HEK293 (cell line): Measurements from ENCODE around the gene ENO2.

Experiments used
- CTCF ChIA-PET: fragments of 350-600 bp; formaldehyde crosslinking; extraction: SDS; loops from one replicate; lab custom pipeline; 2021; ENCODE audit warnings: antibody characterized with exemption; lab: Yijun Ruan, JAX
- POLR2A ChIA-PET: fragments of 300-600 bp; formaldehyde crosslinking; extraction: SDS; loops from one replicate; lab custom pipeline; 2020; ENCODE audit warnings: antibody characterized with exemption, inconsistent platforms; lab: Yijun Ruan, JAX
- H3K27ac ChIP-seq: fragments of 200-500 bp; sonication (Bioruptor generic); 2 replicates; pipeline ENCODE4 v1.5.1; 2014; ENCODE audit warnings: low read depth, low read length, control low read depth, inconsistent platforms; ENCODE audit errors: extremely low read depth
- H3K36me3 ChIP-seq, 2 experiments: fragments of 200-500 bp in 1 of 2; sonication (Bioruptor generic) in 1 of 2; 1 replicate in 1 of 2; 2 replicates in 1 of 2; pipeline ENCODE4 v1.5.1; 2014 to 2017; ENCODE audit warnings: inconsistent platforms in 2 of 2, low read length in 2 of 2; ENCODE audit not compliant: control insufficient read depth in 2 of 2, insufficient read depth in 1 of 2
- H3K4me1 ChIP-seq: fragments of 200-500 bp; sonication (Bioruptor generic); 2 replicates; pipeline ENCODE4 v1.5.1; 2014; ENCODE audit warnings: mild to moderate bottlenecking, low read length, inconsistent platforms; ENCODE audit not compliant: control insufficient read depth, insufficient read depth
- H3K4me3 ChIP-seq: 2 replicates; pipeline ENCODE4 v1.5.1; 2011; ENCODE audit warnings: low read depth, mild to moderate bottlenecking, control low read depth, low read length, moderate library complexity
- H3K9me3 ChIP-seq: fragments of 200-500 bp; sonication (Bioruptor generic); 2 replicates; pipeline ENCODE4 v1.5.1; 2014; ENCODE audit warnings: low read depth, low read length, inconsistent platforms; ENCODE audit not compliant: control insufficient read depth, insufficient read depth
- GLI4 ChIP-seq: fragments of 450-650 bp; formaldehyde crosslinking; IDR thresholded peaks from 2 replicates; pipeline ENCODE4 v1.5.1; 2016; ENCODE audit warnings: missing biosample characterization, missing genetic modification characterization
- GLIS1 ChIP-seq: fragments of 450-650 bp; formaldehyde crosslinking; IDR thresholded peaks from 2 replicates; pipeline ENCODE4 v1.5.1; 2016; ENCODE audit warnings: missing biosample characterization, missing genetic modification characterization
- HOXD13 ChIP-seq: sonication (generic); formaldehyde crosslinking; IDR thresholded peaks from 2 replicates; pipeline ENCODE4 v1.8.0; 2022; ENCODE audit warnings: missing genetic modification reagents, borderline replicate concordance
- REPIN1 ChIP-seq: fragments of 450-650 bp; formaldehyde crosslinking; IDR thresholded peaks from 2 replicates; pipeline ENCODE4 v1.5.1; 2017; ENCODE audit warnings: missing biosample characterization, missing genetic modification characterization, low read depth
- SP2 ChIP-seq: fragments of 450-650 bp; formaldehyde crosslinking; IDR thresholded peaks from 2 replicates; pipeline ENCODE4 v1.5.1; 2016; ENCODE audit warnings: missing biosample characterization, missing genetic modification characterization
- ZBTB48 ChIP-seq: fragments of 450-650 bp; formaldehyde crosslinking; IDR thresholded peaks from 2 replicates; pipeline ENCODE4 v1.5.1; 2016; ENCODE audit warnings: missing biosample characterization, missing genetic modification characterization
- ZFHX2 ChIP-seq: fragments of 450-650 bp; formaldehyde crosslinking; conservative IDR thresholded peaks from 2 replicates; pipeline ENCODE4 v1.5.1; 2016; ENCODE audit warnings: missing biosample characterization, missing genetic modification characterization
- ZFP69B ChIP-seq: fragments of 450-650 bp; formaldehyde crosslinking; IDR thresholded peaks from 2 replicates; pipeline ENCODE4 v1.5.1; 2016; ENCODE audit warnings: missing biosample characterization, missing genetic modification characterization
- ZNF132 ChIP-seq: fragments of 450-650 bp; formaldehyde crosslinking; IDR thresholded peaks from 2 replicates; pipeline ENCODE4 v1.5.1; 2017; ENCODE audit warnings: missing biosample characterization, missing genetic modification characterization, borderline replicate concordance
- ZNF138 ChIP-seq: fragments of 450-650 bp; formaldehyde crosslinking; IDR thresholded peaks from 2 replicates; pipeline ENCODE4 v1.5.1; 2016; ENCODE audit warnings: missing biosample characterization, missing genetic modification characterization, borderline replicate concordance
- ZNF140 ChIP-seq: fragments of 450-650 bp; formaldehyde crosslinking; IDR thresholded peaks from 2 replicates; pipeline ENCODE4 v1.5.1; 2016; ENCODE audit warnings: missing biosample characterization, missing genetic modification characterization
- ZNF175 ChIP-seq: fragments of 450-650 bp; formaldehyde crosslinking; IDR thresholded peaks from 2 replicates; pipeline ENCODE4 v1.5.1; 2016; ENCODE audit warnings: missing biosample characterization, missing genetic modification characterization
- ZNF23 ChIP-seq: fragments of 450-650 bp; formaldehyde crosslinking; IDR thresholded peaks from 2 replicates; pipeline ENCODE4 v1.5.1; 2016; ENCODE audit warnings: missing biosample characterization, missing genetic modification characterization, borderline replicate concordance
- ZNF248 ChIP-seq: fragments of 450-650 bp; formaldehyde crosslinking; IDR thresholded peaks from 2 replicates; pipeline ENCODE4 v1.5.1; 2017; ENCODE audit warnings: missing biosample characterization, missing genetic modification characterization
- ZNF335 ChIP-seq: fragments of 450-650 bp; formaldehyde crosslinking; conservative IDR thresholded peaks from 2 replicates; pipeline ENCODE4 v1.5.1; 2016; ENCODE audit warnings: missing biosample characterization, missing genetic modification characterization
- ZNF600 ChIP-seq: fragments of 450-650 bp; formaldehyde crosslinking; IDR thresholded peaks from 2 replicates; pipeline ENCODE4 v1.5.1; 2016; ENCODE audit warnings: missing biosample characterization, missing genetic modification characterization
- ZNF610 ChIP-seq: fragments of 450-650 bp; formaldehyde crosslinking; IDR thresholded peaks from 2 replicates; pipeline ENCODE4 v1.5.1; 2016; ENCODE audit warnings: missing biosample characterization, missing genetic modification characterization, borderline replicate concordance
- ZNF660 ChIP-seq: fragments of 450-650 bp; IDR thresholded peaks from 2 replicates; pipeline ENCODE4 v1.5.1; 2018; ENCODE audit warnings: missing biosample characterization, mild to moderate bottlenecking, missing genetic modification characterization
- ZNF664 ChIP-seq: fragments of 450-650 bp; formaldehyde crosslinking; IDR thresholded peaks from 2 replicates; pipeline ENCODE4 v1.5.1; 2016; ENCODE audit warnings: missing biosample characterization, missing genetic modification characterization
- ZNF670 ChIP-seq: fragments of 450-650 bp; formaldehyde crosslinking; IDR thresholded peaks from 2 replicates; pipeline ENCODE4 v1.5.1; 2016; ENCODE audit warnings: missing biosample characterization, missing genetic modification characterization, low read depth
- ZSCAN30 ChIP-seq: fragments of 450-650 bp; IDR thresholded peaks from 2 replicates; pipeline ENCODE4 v1.5.1; 2018; ENCODE audit warnings: missing biosample characterization, mild to moderate bottlenecking, missing genetic modification characterization, moderate library complexity
- TF ChIP-seq, protein P1 (sequence below): fragments of 450-650 bp; formaldehyde crosslinking; IDR thresholded peaks from 2 replicates; pipeline ENCODE4 v1.5.1; 2017; ENCODE audit warnings: missing biosample characterization, mild to moderate bottlenecking, missing genetic modification characterization, moderate library complexity
- TF ChIP-seq, protein P2 (sequence below): fragments of 450-650 bp; formaldehyde crosslinking; IDR thresholded peaks from 2 replicates; pipeline ENCODE4; 2016; ENCODE audit warnings: missing biosample characterization, missing genetic modification characterization
- TF ChIP-seq, protein P3 (sequence below): fragments of 450-650 bp; formaldehyde crosslinking; IDR thresholded peaks from 2 replicates; pipeline ENCODE4 v1.5.1; 2016; ENCODE audit warnings: missing biosample characterization, missing genetic modification characterization
- TF ChIP-seq, protein P4 (sequence below): fragments of 450-650 bp; formaldehyde crosslinking; IDR thresholded peaks from 2 replicates; pipeline ENCODE4 v1.5.1; 2016; ENCODE audit warnings: missing biosample characterization, missing genetic modification characterization
- TF ChIP-seq, protein P5 (sequence below): fragments of 450-650 bp; formaldehyde crosslinking; IDR thresholded peaks from 2 replicates; pipeline ENCODE4 v1.5.1; 2016; ENCODE audit warnings: missing biosample characterization, missing genetic modification characterization

The ENO2 gene

DNA sequence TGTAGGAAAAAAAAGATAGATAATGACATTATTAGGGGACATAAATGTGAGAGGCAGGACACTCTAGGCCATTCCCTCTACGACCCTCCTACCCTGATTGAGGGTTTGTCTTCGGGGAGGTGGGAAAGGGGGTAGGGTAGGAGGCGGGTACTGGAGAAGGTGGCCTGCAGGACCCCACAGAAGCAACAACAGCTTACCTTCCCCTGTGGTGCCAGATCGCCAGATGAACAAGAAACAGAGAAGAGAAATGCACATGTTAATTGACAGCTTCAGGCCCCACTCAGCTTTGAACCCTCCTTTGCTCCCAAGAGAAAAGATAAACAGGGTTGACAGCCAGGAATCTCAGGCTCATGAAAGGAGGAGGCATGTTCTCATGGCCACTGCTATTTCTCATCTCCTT, 51.3 kb downstream of the ENO2 start (continued):
- TF ChIP-seq ZSCAN30 (tag by site-specific recombination) (0 out of 2 replicates have a peak, but pooled peaks have one; percentile 12), ZNF175 (no peak), ZNF610 (tag by site-specific recombination) (no peak), GLI4 (tag by site-specific recombination) (no peak), ZNF660 (tag by site-specific recombination) (no peak), ZBTB48 (tag by site-specific recombination) (no peak), ZNF670 (no peak), ZNF138 (no peak), HOXD13 (CRISPR knock-in tag) (no peak), ZNF132 (tag by site-specific recombination) (no peak), ZNF248 (tag by site-specific recombination) (no peak), ZNF664 (tag by site-specific recombination) (no peak), ZNF335 (tag by site-specific recombination) (no peak), SP2 (tag by site-specific recombination) (peak; percentile 42; the same call in 1 of the 2 replicates), GLIS1 (tag by site-specific recombination) (peak; percentile 38)

DNA sequence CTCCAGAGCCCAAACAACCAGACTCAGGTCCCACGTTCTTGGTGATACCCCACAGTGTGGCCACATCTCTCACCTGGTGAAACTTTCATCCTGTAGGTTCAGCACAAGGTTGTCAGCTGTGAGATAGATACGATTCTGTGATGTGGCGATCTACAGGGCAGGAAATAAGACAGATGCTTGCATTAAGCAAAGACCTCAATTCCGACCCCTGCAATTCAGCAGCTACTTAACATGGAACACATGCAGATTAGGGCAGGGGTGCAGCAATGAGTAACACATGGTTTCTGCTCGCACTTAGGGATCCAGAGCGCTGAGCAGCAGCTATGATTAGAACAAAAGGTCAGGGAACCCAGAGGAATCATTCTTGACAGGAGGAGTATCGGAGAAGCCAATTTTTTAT, 52.0 kb downstream of the ENO2 start:
- Histone ChIP-seq H3K4me3 (no peak overlapping the region), H3K9me3 (no peaks in the 10 kb centered on the region), H3K4me1 (peaks cover 2% of the 10 kb centered on the region; the same call in 1 of the 2 replicates), H3K27ac (0 out of 2 replicates have a peak overlapping the region, but pooled peaks have one; percentile 0), H3K36me3 (peaks cover 14 to 55% of the 10 kb centered on the region in 2 experiments)
- POLR2A ChIA-PET: interaction anchor here (0.5 to 4.1 kb wide), 3 partner anchors 21 to 93 kb away, joined by 3 to 67 read pairs (median 16); partner anchors contain the start of genes C12orf57, RNU7-1 and SPSB2
- CTCF ChIA-PET: interaction anchor here (0.6 to 7.7 kb wide), 10 partner anchors 10 to 640 kb away, joined by 3 to 138 read pairs (median 4); partner anchors contain the start of genes C12orf57 and RNU7-1
- no peak for TF ChIP-seq ZFHX2 (tag by site-specific recombination)
- no peak for TF ChIP-seq REPIN1 (tag by site-specific recombination)
- peak; percentile 99 for TF ChIP-seq ZNF600 (tag by site-specific recombination)

DNA sequence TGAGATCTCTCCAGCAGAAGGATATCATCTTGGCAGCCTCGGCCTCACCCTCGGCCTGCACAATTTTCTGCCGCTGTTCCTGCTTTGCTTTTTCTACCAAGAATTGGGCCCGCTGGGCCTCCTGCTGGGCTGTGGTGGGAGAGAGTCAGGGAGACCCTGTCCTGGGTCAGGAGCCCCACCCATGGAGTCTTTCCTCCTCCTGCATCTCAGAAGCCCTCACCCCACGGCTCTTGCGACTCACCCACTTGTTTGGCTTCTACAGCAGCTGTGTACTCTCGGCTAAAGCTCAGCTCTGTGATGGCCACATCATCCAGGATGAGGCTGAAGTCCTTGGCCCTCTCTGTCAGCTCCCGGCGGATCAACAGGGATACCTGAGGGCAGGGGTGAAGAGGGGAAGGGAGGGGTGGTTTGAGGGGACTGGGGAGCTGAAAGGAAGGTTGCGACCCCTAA, 53.3 kb downstream of the ENO2 start:
- Histone ChIP-seq H3K4me3 (no peak overlapping the region), H3K9me3 (no peaks in the 10 kb centered on the region), H3K36me3 (peaks cover 14 to 60% of the 10 kb centered on the region in 2 experiments), H3K27ac (peak overlapping the region; percentile 9; the same call in 1 of the 2 replicates), H3K4me1 (0 out of 2 replicates have a peak, but pooled peaks cover 4% of the 10 kb centered on the region)
- CTCF ChIA-PET: interaction anchor here (0.7 to 2.7 kb wide), 5 partner anchors 23 to 146 kb away, joined by 3 to 41 read pairs (median 5); partner anchors contain the start of genes C12orf57, C1RL and RNU7-1
- POLR2A ChIA-PET: interaction anchor here (1.0 to 2.4 kb wide), 3 partner anchors 22 to 51 kb away, joined by 3 to 32 read pairs (median 3); partner anchors contain the start of genes C12orf57, LPCAT3 and RNU7-1
- TF ChIP-seq, protein P1, sequence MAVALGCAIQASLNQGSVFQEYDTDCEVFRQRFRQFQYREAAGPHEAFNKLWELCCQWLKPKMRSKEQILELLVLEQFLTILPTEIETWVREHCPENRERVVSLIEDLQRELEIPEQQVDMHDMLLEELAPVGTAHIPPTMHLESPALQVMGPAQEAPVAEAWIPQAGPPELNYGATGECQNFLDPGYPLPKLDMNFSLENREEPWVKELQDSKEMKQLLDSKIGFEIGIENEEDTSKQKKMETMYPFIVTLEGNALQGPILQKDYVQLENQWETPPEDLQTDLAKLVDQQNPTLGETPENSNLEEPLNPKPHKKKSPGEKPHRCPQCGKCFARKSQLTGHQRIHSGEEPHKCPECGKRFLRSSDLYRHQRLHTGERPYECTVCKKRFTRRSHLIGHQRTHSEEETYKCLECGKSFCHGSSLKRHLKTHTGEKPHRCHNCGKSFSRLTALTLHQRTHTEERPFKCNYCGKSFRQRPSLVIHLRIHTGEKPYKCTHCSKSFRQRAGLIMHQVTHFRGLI (tag by site-specific recombination): no peak
- TF ChIP-seq ZFP69B (tag by site-specific recombination) (no peak), GLI4 (tag by site-specific recombination) (no peak), ZSCAN30 (tag by site-specific recombination) (no peak), REPIN1 (tag by site-specific recombination) (no peak), ZNF23 (tag by site-specific recombination) (no peak), ZNF140 (tag by site-specific recombination) (no peak), GLIS1 (tag by site-specific recombination) (no peak)
- TF ChIP-seq, protein P2, sequence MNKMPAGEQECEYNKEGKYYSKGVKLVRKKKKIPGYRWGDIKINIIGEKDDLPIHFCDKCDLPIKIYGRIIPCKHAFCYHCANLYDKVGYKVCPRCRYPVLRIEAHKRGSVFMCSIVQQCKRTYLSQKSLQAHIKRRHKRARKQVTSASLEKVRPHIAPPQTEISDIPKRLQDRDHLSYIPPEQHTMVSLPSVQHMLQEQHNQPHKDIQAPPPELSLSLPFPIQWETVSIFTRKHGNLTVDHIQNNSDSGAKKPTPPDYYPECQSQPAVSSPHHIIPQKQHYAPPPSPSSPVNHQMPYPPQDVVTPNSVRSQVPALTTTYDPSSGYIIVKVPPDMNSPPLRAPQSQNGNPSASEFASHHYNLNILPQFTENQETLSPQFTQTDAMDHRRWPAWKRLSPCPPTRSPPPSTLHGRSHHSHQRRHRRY: no peak
- TF ChIP-seq, protein P3, sequence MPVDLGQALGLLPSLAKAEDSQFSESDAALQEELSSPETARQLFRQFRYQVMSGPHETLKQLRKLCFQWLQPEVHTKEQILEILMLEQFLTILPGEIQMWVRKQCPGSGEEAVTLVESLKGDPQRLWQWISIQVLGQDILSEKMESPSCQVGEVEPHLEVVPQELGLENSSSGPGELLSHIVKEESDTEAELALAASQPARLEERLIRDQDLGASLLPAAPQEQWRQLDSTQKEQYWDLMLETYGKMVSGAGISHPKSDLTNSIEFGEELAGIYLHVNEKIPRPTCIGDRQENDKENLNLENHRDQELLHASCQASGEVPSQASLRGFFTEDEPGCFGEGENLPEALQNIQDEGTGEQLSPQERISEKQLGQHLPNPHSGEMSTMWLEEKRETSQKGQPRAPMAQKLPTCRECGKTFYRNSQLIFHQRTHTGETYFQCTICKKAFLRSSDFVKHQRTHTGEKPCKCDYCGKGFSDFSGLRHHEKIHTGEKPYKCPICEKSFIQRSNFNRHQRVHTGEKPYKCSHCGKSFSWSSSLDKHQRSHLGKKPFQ (tag by site-specific recombination): no peak
- TF ChIP-seq, protein P4, sequence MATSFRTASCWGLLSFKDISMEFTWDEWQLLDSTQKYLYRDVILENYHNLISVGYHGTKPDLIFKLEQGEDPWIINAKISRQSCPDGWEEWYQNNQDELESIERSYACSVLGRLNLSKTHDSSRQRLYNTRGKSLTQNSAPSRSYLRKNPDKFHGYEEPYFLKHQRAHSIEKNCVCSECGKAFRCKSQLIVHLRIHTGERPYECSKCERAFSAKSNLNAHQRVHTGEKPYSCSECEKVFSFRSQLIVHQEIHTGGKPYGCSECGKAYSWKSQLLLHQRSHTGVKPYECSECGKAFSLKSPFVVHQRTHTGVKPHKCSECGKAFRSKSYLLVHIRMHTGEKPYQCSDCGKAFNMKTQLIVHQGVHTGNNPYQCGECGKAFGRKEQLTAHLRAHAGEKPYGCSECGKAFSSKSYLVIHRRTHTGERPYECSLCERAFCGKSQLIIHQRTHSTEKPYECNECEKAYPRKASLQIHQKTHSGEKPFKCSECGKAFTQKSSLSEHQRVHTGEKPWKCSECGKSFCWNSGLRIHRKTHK (tag by site-specific recombination): no peak
- TF ChIP-seq, protein P5, sequence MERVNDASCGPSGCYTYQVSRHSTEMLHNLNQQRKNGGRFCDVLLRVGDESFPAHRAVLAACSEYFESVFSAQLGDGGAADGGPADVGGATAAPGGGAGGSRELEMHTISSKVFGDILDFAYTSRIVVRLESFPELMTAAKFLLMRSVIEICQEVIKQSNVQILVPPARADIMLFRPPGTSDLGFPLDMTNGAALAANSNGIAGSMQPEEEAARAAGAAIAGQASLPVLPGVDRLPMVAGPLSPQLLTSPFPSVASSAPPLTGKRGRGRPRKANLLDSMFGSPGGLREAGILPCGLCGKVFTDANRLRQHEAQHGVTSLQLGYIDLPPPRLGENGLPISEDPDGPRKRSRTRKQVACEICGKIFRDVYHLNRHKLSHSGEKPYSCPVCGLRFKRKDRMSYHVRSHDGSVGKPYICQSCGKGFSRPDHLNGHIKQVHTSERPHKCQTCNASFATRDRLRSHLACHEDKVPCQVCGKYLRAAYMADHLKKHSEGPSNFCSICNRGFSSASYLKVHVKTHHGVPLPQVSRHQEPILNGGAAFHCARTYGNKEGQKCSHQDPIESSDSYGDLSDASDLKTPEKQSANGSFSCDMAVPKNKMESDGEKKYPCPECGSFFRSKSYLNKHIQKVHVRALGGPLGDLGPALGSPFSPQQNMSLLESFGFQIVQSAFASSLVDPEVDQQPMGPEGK (tag by site-specific recombination): no peak
